CD4-positive, alpha-beta T cell (primary cell): ENCODE data around the gene ATF1. TPM values are rescaled to one million over a fixed set of nuclear protein-coding genes. Genes with fewer than 3 reads are reported as not detected.

Experiments
- ATAC-seq: fragments of 200-7000 bp; cut with Tn5 transposase; one replicate; pipeline ENCODE4 v1.10.0; 2022; ENCODE audit warnings: mild to moderate bottlenecking; ENCODE audit not compliant: poor library complexity
- CTCF ChIA-PET: fragments of 350-600 bp; sonication (Branson Sonifier 250); formaldehyde crosslinking; loops from one replicate; lab custom pipeline; 2021; ENCODE audit warnings: antibody characterized with exemption, inconsistent platforms; lab: Charles Lee
- POLR2A ChIA-PET: fragments of 350-600 bp; sonication (Branson Sonifier 250); formaldehyde crosslinking; loops from one replicate; lab custom pipeline; 2021; ENCODE audit warnings: antibody characterized with exemption, inconsistent platforms; lab: Charles Lee
- DNase-seq, 14 experiments: peaks; one replicate each; pipeline ENCODE4 v3.0.0-alpha.2; 2013 to 2020; ENCODE audit warnings: mixed read lengths in 2 of 14
- H3K27ac ChIP-seq, 2 donors: one replicate each; pipeline versions ENCODE4 v1.5.1 to v1.7.0; 2013; ENCODE audit warnings: low read length in 2 of 2, low read depth in 1 of 2, mild to moderate bottlenecking in 1 of 2
- H3K27me3 ChIP-seq, 2 experiments: 1 replicate in 1 of 2; 2 replicates in 1 of 2; pipeline versions ENCODE4 v1.6.1 to v1.7.0; 2013; ENCODE audit warnings: low read length in 2 of 2, control low read depth in 1 of 2, mild to moderate bottlenecking in 1 of 2, moderate library complexity in 1 of 2; ENCODE audit not compliant: insufficient read depth in 2 of 2, control insufficient read depth in 1 of 2
- H3K36me3 ChIP-seq: one replicate; pipeline ENCODE4 v1.6.1; 2013; ENCODE audit warnings: low read length, control low read depth; ENCODE audit not compliant: insufficient read depth
- H3K4me1 ChIP-seq: one replicate; pipeline ENCODE4 v1.6.1; 2013; ENCODE audit warnings: low read length, control low read depth; ENCODE audit not compliant: insufficient read depth
- H3K4me3 ChIP-seq: one replicate; pipeline ENCODE4 v1.5.1; 2013; ENCODE audit warnings: mild to moderate bottlenecking, low read length, moderate library complexity
- H3K9me3 ChIP-seq, 2 experiments: 1 replicate in 1 of 2; 2 replicates in 1 of 2; pipeline versions ENCODE4 v1.6.1 to v1.7.0; 2013; ENCODE audit warnings: low read length in 2 of 2, mild to moderate bottlenecking in 2 of 2, control low read depth in 1 of 2, moderate library complexity in 1 of 2; ENCODE audit not compliant: control insufficient read depth in 1 of 2, insufficient read depth in 1 of 2
- H3K27ac Mint-ChIP-seq: one replicate; pipeline ENCODE4 v1.8.0; 2020; ENCODE audit warnings: mixed read lengths
- H3K27me3 Mint-ChIP-seq: one replicate; pipeline ENCODE4 v1.8.0; 2021; ENCODE audit warnings: mixed read lengths
- H3K36me3 Mint-ChIP-seq: one replicate; pipeline ENCODE4 v1.8.0; 2021; ENCODE audit warnings: low read depth, mixed read lengths
- H3K4me1 Mint-ChIP-seq: one replicate; pipeline ENCODE4 v1.8.0; 2021; ENCODE audit warnings: low read depth, mixed read lengths
- H3K4me3 Mint-ChIP-seq: one replicate; pipeline ENCODE4 v1.8.0; 2020; ENCODE audit warnings: mild to moderate bottlenecking, mixed read lengths
- H3K9me3 Mint-ChIP-seq: one replicate; pipeline ENCODE4 v1.8.0; 2020; ENCODE audit warnings: mixed read lengths
- CTCF ChIP-seq: fragments of 200-600 bp; IDR thresholded peaks from one replicate; pipeline ENCODE4 v1.8.0; 2022; ENCODE audit warnings: antibody characterized with exemption, mild to moderate bottlenecking
- intact Hi-C, 2 experiments: fragments of 100-400 bp; cut with DNase I in 1 of 2; cut with micrococcal nuclease in 1 of 2; formaldehyde crosslinking; loops; one replicate each; pipeline versions ENCODE4 v1.15.1 to v1.9.0; 2023 to 2025; cut with DNase I, micrococcal nuclease
- total RNA-seq, 174 experiments: library from RNA in 2 of 174; stranded (reverse) in 2 of 174; gene quantifications; one replicate each; pipeline ENCODE4 v1.2.3 and lab custom pipeline; 2021 to 2026

The ATF1 gene
- total RNA-seq, 2 experiments from 2014 or later: 11.3 TPM

GRCh38 chr12:50790081-50790480 lies 26.2 kb downstream of the ATF1 start:
- DNase-seq (no peak), ATAC-seq (no peak)
- no peaks in the 10 kb centered on the region for H3K9me3 ChIP-seq
- H3K4me3 ChIP-seq: no peak overlapping the region
- intact Hi-C loops: no loop called here
- H3K27me3 ChIP-seq: no peaks in the 10 kb centered on the region
- Mint-ChIP-seq H3K4me1 (peaks cover 15% of the 10 kb centered on the region), H3K4me3 (no peak overlapping the region), H3K27ac (no peak overlapping the region), H3K27me3 (no peaks in the 10 kb centered on the region), H3K9me3 (no peaks in the 10 kb centered on the region), H3K36me3 (peaks cover 55% of the 10 kb centered on the region)
- POLR2A ChIA-PET: interaction anchor here (1.7 kb wide), 1 partner anchor 26 kb away, joined by 4 read pairs; the partner anchor contains the start of gene ATF1
- CTCF ChIA-PET: interaction anchor here (0.6 kb wide), 1 partner anchor 241 kb away, joined by 3 read pairs; no protein-coding TSS in a partner anchor
- TF ChIP-seq CTCF: no peak
- H3K36me3 ChIP-seq: peaks cover 14% of the 10 kb centered on the region
- no peak overlapping the region for H3K27ac ChIP-seq
- H3K4me1 ChIP-seq: no peaks in the 10 kb centered on the region

- peaks cover 87% of the 10 kb centered on the region for H3K36me3 Mint-ChIP-seq
- Histone ChIP-seq H3K4me1 (no peaks in the 10 kb centered on the region), H3K36me3 (peaks cover 58% of the 10 kb centered on the region), H3K27ac (no peak overlapping the region), H3K4me3 (no peak overlapping the region), H3K27me3 (no peaks in the 10 kb centered on the region), H3K9me3 (peaks cover 7 to 11% of the 10 kb centered on the region in 2 experiments)
- ATAC-seq (no peak), DNase-seq (no peak)
- no peak overlapping the region for H3K27ac Mint-ChIP-seq
- TF ChIP-seq CTCF: no peak
- no peaks in the 10 kb centered on the region for H3K4me1 Mint-ChIP-seq
- H3K4me3 Mint-ChIP-seq: no peak overlapping the region
- ChIA-PET CTCF (interaction anchor here (0.7 kb wide), 1 partner anchor 25 kb away, joined by 3 read pairs; no protein-coding TSS in a partner anchor), POLR2A (interaction anchor here (1.0 kb wide), 1 partner anchor 35 kb away, joined by 3 read pairs; no protein-coding TSS in a partner anchor)
- peaks cover 9% of the 10 kb centered on the region for H3K9me3 Mint-ChIP-seq
- intact Hi-C loops: no loop called here
- H3K27me3 Mint-ChIP-seq: no peaks in the 10 kb centered on the region
These were observed 36.0 kb downstream of the ATF1 start for GRCh38 chr12:50799908-50800307.

GRCh38 chr12:50803230-50803875 lies 39.5 kb downstream of the ATF1 start:
- no peak overlapping the region for H3K27ac Mint-ChIP-seq
- no peak for ATAC-seq
- peaks cover 1 to 11% of the 10 kb centered on the region in 2 experiments for H3K9me3 ChIP-seq
- H3K4me1 ChIP-seq: no peaks in the 10 kb centered on the region
- no peaks in the 10 kb centered on the region for H3K27me3 Mint-ChIP-seq
- H3K4me3 ChIP-seq: no peak overlapping the region
- peaks cover 27% of the 10 kb centered on the region for H3K36me3 ChIP-seq
- no peak overlapping the region for H3K27ac ChIP-seq
- no peak overlapping the region for H3K4me3 Mint-ChIP-seq
- no peaks in the 10 kb centered on the region for H3K4me1 Mint-ChIP-seq
- intact Hi-C loops: no loop called here
- H3K36me3 Mint-ChIP-seq: peaks cover 66% of the 10 kb centered on the region
- no peak for DNase-seq
- POLR2A ChIA-PET: no interaction called here
- H3K9me3 Mint-ChIP-seq: peaks cover 9% of the 10 kb centered on the region
- CTCF ChIA-PET: no interaction called here
- TF ChIP-seq CTCF: no peak
- no peaks in the 10 kb centered on the region for H3K27me3 ChIP-seq
